Measurements from ENCODE around the gene TMC3.
"Not testable (repeated sequence)": the region's sequence is repeated elsewhere in the genome, so short reads cannot be mapped to it uniquely, and the experiment has no call there.

TMC3 gene

GRCh38 chr15:81343371-81343770 is 30.6 kb downstream of the TMC3 start:
- no peak for DNase-seq

GRCh38 chr15:81341351-81341750 is 32.7 kb downstream of the TMC3 start:
- no peak for DNase-seq

GRCh38 chr15:81339851-81340250 is 34.2 kb downstream of the TMC3 start:
- no peak for DNase-seq

- no peak for DNase-seq
Measured at GRCh38 chr15:81339321-81339720, 34.7 kb downstream of the TMC3 start.

GRCh38 chr15:81338170-81339007 is 35.6 kb downstream of the TMC3 start:
- DNase-seq = no peak

- DNase-seq = no peak
Measured at GRCh38 chr15:81337713-81338157, 36.3 kb downstream of the TMC3 start.

- no peak for DNase-seq
Measured at GRCh38 chr15:81337241-81337640, 36.8 kb downstream of the TMC3 start.

GRCh38 chr15:81336568-81336967 is 37.4 kb downstream of the TMC3 start:
- DNase-seq = no peak

- DNase-seq = no peak
Measured at GRCh38 chr15:81335631-81336030, 38.4 kb downstream of the TMC3 start.

GRCh38 chr15:81334768-81335435 is 39.1 kb downstream of the TMC3 start:
- DNase-seq = no peak

- no peak for DNase-seq
Measured at GRCh38 chr15:81333363-81333762, 40.6 kb downstream of the TMC3 start.

- DNase-seq = no peak
Measured at GRCh38 chr15:81332326-81332725, 41.7 kb downstream of the TMC3 start.

- DNase-seq = no peak
Measured at GRCh38 chr15:81331600-81331999, 42.4 kb downstream of the TMC3 start.

GRCh38 chr15:81331141-81331540 is 42.9 kb downstream of the TMC3 start:
- DNase-seq = not testable (repeated sequence)

GRCh38 chr15:81330366-81331090 is 43.5 kb downstream of the TMC3 start:
- DNase-seq = no peak

GRCh38 chr15:81329446-81329845 is 44.6 kb downstream of the TMC3 start:
- DNase-seq = no peak

- DNase-seq = no peak
Measured at GRCh38 chr15:81327516-81327915, 46.5 kb downstream of the TMC3 start.

GRCh38 chr15:81326466-81327212 is 47.4 kb downstream of the TMC3 start:
- DNase-seq = no peak

GRCh38 chr15:81323944-81324881 is 49.8 kb downstream of the TMC3 start, which contains the start of gene STARD5:
TSS of gene STARD5 (minus strand) at chr15:81324141. CDS start at chr15:81324099, 42 bp downstream.
- DNase-seq = peak; percentile 99

GRCh38 chr15:81323559-81323943 is 50.5 kb downstream of the TMC3 start:
- DNase-seq = no peak

GRCh38 chr15:81322676-81323253 is 51.2 kb downstream of the TMC3 start:
- no peak for DNase-seq

All from left hindlimb (tissue), 1 donor.